WI38 (cell line): ENCODE data around the gene ENKUR.

Source experiments
- H3K4me3 ChIP-seq: 2 replicates; pipeline ENCODE4 v1.5.1; 2011; ENCODE audit warnings: low read depth, mild to moderate bottlenecking, control low read depth, low read length
- CTCF ChIP-seq: IDR thresholded peaks from 2 replicates; pipeline ENCODE4 v1.5.1; 2012; ENCODE audit warnings: low read depth, mild to moderate bottlenecking, control low read depth, low read length

The ENKUR gene

GRCh38 chr10:24989867-24990266 lies 26.1 kb downstream of the ENKUR start:
- H3K4me3 ChIP-seq: no peak overlapping the region
- no peak for TF ChIP-seq CTCF

- no peak overlapping the region for H3K4me3 ChIP-seq
- no peak for TF ChIP-seq CTCF
Observed at GRCh38 chr10:24988831-24989640, 26.9 kb downstream of the ENKUR start.

DNA sequence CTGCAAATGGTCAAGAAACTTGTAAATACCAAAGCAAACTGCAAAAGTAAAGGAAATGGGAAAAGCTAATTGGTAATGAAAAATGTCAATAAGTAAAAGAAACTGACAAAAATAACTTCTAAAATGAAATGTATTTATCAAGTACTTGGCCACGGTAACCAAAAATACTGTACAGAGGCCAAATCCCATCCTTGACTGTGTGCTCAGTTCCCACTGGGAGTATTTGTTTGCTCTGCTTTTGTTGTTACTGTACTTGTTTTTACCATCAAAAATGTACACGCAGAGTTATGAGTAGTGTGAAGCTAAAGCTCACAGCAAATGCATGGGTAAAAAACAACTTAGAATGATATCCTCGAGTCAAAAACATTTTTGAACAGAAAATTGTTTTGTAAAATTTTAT lies 31.1 kb downstream of the ENKUR start:
- no peak overlapping the region for H3K4me3 ChIP-seq
- TF ChIP-seq CTCF: no peak

GRCh38 chr10:24983946-24984345 lies 32.0 kb downstream of the ENKUR start:
- no peak for TF ChIP-seq CTCF
- no peak overlapping the region for H3K4me3 ChIP-seq

DNA sequence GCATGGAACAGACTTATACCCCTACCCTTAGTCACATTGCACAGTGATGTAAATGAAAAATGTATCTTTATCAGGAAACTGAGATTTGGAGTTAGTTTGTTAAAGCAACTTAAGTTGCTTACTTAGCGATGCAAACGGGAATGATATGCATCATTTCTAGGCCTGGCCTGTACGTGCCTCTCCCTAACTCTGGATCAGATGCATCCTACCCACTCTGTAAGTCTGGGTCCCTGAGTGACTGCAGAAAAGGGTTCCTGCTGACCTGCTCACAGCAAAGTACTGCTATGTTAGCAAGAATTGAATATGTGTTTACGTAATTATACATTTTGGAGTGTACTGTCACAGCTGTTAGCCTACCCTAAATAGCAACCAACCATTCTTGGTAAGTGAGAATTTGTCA lies 32.8 kb downstream of the ENKUR start:
- TF ChIP-seq CTCF: no peak
- no peak overlapping the region for H3K4me3 ChIP-seq

DNA sequence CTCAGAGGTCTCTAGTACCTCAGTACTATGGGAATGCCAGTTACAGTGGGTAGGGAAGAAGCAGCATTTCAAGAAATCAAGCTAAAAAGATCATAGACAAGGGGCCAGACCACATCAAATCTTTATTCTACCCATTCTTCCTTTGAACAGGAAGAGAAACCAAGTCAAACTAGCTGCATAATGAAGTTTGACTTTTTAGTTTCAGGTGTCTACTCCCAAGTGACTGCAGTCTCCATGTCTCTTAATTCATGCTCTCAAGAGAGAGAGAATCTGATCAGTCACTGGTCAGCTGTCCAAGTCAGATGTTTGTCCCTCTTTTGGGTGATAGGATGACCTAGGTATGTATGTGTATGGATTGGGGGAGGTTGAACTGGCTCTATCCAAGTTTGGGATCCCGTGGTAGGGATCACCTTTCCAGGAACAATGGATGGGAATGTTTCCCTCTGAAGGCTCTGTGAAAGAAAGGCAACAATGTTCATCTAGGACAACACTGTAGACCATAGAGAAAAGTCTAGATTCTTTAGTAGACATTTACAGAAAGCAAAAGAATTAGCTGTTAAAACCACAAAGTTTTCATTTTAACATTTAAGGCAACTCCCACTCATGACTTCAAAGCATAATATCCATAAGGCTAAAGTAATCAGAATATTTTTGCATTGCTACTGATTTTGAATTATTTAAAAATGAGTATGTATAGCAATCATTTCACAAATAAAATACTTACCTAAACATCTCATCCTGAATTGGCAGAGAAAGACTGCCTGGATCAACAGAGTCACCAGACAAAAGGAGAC lies 33.4 kb downstream of the ENKUR start:
- no peak for TF ChIP-seq CTCF
- H3K4me3 ChIP-seq: no peak overlapping the region

DNA sequence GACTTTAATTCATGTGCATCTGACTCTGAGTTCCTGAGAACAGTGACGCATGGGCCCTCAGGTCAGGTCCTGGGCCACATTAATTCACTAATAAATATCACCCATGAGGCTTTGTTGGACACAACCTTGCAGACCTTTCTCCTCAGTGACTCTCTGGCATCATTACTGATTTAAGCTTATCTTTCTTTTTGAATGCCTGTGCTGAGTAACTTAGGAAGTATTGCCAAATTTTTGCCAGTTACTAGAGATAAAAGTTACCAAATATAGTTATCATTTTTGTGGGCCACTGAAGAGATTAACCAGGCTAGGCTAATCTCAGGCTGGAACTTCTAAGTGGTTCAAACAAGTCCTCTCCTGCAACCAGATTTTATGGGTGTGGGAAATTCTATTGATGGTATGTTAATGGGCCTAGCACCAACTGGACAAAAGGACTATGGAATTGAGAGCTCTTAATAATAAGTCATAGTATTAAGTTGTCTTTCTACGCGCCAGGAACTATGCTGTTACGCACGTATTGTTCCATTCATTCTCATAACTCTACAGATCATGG lies 34.7 kb downstream of the ENKUR start:
- H3K4me3 ChIP-seq: no peak overlapping the region
- TF ChIP-seq CTCF: no peak
